GM12801 (cell line): ENCODE data around the gene ACVRL1.

Source experiments
- CTCF ChIP-seq: IDR thresholded peaks from one replicate; pipeline ENCODE4 v1.5.1; 2011; ENCODE audit warnings: control low read depth; ENCODE audit not compliant: insufficient read length; ENCODE audit errors: extremely low read depth

Gene ACVRL1

GRCh38 chr12:51943346-51943745 lies 36.0 kb downstream of the ACVRL1 start:
- TF ChIP-seq CTCF, result no peak

DNA sequence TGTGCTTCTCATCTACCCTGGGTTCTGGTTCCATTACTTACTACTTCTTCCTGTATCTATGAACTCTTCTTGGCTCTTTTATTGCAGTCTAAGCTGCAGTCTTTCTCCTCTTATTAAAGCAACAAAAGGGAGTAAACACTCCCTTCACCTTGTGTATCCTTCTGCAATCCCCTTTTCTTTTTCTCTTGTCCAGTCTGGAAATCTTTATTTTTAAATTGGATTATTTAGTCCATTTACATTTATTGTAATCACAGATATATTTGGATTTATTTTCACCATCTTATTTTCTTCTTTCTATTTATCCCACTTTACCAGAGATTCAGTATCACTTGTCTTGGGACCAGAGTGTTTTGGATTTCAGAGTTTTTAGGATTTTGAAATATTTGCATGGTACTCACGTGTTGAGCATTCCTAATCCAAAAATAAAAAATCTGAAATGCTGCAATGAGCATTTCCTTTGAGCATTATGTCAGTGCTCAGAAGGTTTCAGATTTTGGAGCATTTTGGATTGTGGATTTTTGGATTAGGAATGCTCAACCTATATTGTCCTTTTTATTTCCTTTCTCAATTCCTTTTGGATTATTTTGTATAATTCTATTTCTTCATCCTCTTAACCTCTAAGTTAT lies 37.4 kb downstream of the ACVRL1 start:
- no peak for TF ChIP-seq CTCF

GRCh38 chr12:51947246-51947996 lies 40.1 kb downstream of the ACVRL1 start:
- no peak for TF ChIP-seq CTCF

GRCh38 chr12:51948066-51948465 lies 40.8 kb downstream of the ACVRL1 start:
- TF ChIP-seq CTCF, result no peak

- no peak for TF ChIP-seq CTCF
Observed at GRCh38 chr12:51949342-51950030, 42.2 kb downstream of the ACVRL1 start.

- TF ChIP-seq CTCF, result no peak
Observed at GRCh38 chr12:51950682-51951198, 43.4 kb downstream of the ACVRL1 start.

GRCh38 chr12:51951199-51951842 lies 44.0 kb downstream of the ACVRL1 start, which contains the start of gene ACVR1B:
TSS of gene ACVR1B (plus strand) at chr12:51951699. CDS start at chr12:51951744, 45 bp downstream.
- no peak for TF ChIP-seq CTCF
